Measurements from ENCODE around the gene CUL4A. TPM values are rescaled to one million over a fixed set of nuclear protein-coding genes. Genes with fewer than 3 reads are reported as not detected.

Gene CUL4A
- total RNA-seq, 1 donor from 2014 or later = 237 TPM

- DNase-seq (ENCODE audit: low spot score) = no peak
Observed at GRCh38 chr13:113179374-113180230, 29.8 kb upstream of the CUL4A start.

GRCh38 chr13:113182046-113182445, 27.4 kb upstream of the CUL4A start:
- DNase-seq (ENCODE audit: low spot score) = no peak

- DNase-seq (ENCODE audit: low spot score) = no peak
Observed at GRCh38 chr13:113183450-113184129, 25.8 kb upstream of the CUL4A start.

GRCh38 chr13:113184568-113185440, 24.6 kb upstream of the CUL4A start:
- DNase-seq (ENCODE audit: low spot score) = no peak

- no peak for DNase-seq (ENCODE audit: low spot score)
Observed at GRCh38 chr13:113186061-113186900, 23.1 kb upstream of the CUL4A start.

GRCh38 chr13:113187263-113187669, 22.1 kb upstream of the CUL4A start:
- DNase-seq (ENCODE audit: low spot score) = peak; percentile 74

GRCh38 chr13:113187883-113188665, 21.3 kb upstream of the CUL4A start:
- no peak for DNase-seq (ENCODE audit: low spot score)

GRCh38 chr13:113190181-113190580, 19.2 kb upstream of the CUL4A start:
- DNase-seq (ENCODE audit: low spot score) = no peak

GRCh38 chr13:113192279-113192678, 17.1 kb upstream of the CUL4A start:
- DNase-seq (ENCODE audit: low spot score) = no peak

GRCh38 chr13:113192902-113193301, 16.5 kb upstream of the CUL4A start:
- DNase-seq (ENCODE audit: low spot score) = no peak

GRCh38 chr13:113195360-113195759, 14.1 kb upstream of the CUL4A start:
- no peak for DNase-seq (ENCODE audit: low spot score)

- DNase-seq (ENCODE audit: low spot score) = no peak
Observed at GRCh38 chr13:113196970-113197737, 12.3 kb upstream of the CUL4A start.

- DNase-seq (ENCODE audit: low spot score) = no peak
Observed at GRCh38 chr13:113201815-113202214, 7.6 kb upstream of the CUL4A start.

GRCh38 chr13:113202912-113203311, 6.5 kb upstream of the CUL4A start:
- no peak for DNase-seq (ENCODE audit: low spot score)

GRCh38 chr13:113203507-113204377, 5.7 kb upstream of the CUL4A start:
- peak; percentile 33 for DNase-seq (ENCODE audit: low spot score)

- no peak for DNase-seq (ENCODE audit: low spot score)
Observed at GRCh38 chr13:113204378-113204734, 5.1 kb upstream of the CUL4A start.

- DNase-seq (ENCODE audit: low spot score) = no peak
Observed at GRCh38 chr13:113205428-113205931, 3.9 kb upstream of the CUL4A start.

GRCh38 chr13:113207460-113207859, 2.0 kb upstream of the CUL4A start:
- DNase-seq (ENCODE audit: low spot score) = no peak
